Fibroblast of skin of back (primary cell): ENCODE measurements around the gene ATP5F1D.
"Not testable (repeated sequence)": the region's sequence is repeated elsewhere in the genome, so short reads cannot be mapped to it uniquely, and the experiment has no call there.

Experiments used
- DNase-seq: peaks from one replicate; pipeline ENCODE4 v3.0.0-alpha.2; 2013

ATP5F1D gene

DNA sequence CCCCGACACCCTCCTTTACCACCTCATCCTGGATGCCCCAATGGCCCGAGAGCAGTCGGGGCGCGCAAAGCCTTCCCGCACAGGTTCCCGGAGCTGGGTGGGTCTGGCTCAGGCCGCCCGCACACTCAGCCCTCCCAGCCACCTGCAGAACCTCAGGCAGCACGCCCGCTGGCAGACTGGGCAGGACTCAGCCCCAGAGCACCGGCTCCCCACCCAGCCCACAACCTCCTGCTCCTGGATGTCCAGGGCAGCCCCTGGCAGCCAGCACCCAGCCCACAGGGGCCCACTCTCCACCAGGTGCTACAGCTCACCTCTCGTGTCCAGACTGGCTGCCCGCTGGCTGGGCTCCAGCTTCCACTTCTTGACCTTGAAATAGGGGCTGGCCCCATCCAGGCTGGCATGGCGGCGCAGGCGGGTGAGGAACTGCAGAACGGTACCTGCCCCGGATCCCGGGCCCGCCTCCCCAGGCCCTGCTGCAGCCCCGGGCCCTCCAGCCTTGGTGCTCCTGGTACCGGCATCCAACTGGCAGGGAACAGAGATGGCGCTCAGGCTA lies 8.4 kb upstream of the ATP5F1D start:
- DNase-seq = no peak

DNA sequence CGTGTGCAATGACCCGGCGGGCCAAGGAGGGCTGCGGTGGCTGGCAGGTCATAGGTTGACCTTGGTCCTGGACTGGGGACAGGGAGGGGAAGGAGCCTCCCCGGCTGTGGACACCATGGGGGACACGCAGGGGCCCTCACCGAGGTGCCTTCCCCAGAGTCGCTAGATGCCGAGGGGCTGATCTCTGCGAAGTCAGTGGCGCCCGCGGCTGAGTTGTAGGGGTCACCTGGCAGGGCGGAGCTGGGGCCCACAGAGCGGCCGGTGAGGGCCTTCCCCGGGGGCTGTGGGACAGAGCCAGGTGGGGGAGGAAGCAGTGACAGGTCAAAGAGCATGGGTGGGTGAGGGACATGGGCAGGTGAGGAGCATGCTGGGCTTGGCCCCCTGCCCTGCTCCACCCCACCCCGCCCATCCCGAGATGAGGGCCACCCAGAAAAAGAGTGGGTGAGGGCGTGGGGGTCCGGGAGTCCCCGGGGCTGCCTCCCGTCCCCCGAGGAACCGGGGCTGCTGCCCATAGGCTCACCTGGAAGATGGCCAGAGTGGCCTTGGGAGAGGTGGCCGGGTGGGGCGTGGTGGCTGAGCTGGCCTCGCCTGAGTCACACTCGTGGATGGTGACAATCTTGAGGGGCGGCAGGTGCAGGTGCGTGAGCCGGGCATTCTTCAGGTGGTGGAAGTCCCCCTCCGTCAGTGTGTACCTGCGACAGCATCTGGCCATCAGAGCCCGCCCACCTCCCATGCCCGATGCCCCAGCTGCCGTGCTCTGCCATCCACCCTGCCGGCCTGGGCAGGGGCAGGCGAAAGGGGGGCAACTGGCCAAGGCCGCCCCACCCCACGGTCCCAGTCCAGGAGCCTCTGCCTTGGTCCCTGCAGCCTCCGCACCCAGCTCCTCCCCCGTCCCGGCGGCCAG lies 7.2 kb upstream of the ATP5F1D start:
- DNase-seq = no peak

DNA sequence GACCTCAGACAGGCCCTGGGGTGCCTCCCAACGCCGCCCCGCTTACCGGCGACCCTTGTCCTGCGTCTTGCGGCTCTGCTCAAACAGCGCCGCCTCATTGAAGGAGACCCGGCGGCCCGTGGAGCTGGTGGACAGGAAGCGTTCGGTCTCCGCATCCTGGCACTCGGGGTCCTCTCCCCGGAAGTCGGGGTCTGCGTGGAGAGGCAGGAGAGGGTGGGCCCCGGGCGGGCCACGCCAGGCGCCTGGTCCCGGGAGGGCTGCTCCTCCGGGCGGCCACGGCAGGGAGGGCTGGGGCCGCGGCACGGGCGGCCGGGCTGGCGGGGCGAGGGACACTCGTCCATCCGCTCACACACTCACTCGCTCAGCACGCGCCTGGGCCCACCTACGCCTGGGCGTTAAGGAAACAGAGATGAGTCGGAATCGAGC lies 6.6 kb upstream of the ATP5F1D start:
- DNase-seq = no peak

DNA sequence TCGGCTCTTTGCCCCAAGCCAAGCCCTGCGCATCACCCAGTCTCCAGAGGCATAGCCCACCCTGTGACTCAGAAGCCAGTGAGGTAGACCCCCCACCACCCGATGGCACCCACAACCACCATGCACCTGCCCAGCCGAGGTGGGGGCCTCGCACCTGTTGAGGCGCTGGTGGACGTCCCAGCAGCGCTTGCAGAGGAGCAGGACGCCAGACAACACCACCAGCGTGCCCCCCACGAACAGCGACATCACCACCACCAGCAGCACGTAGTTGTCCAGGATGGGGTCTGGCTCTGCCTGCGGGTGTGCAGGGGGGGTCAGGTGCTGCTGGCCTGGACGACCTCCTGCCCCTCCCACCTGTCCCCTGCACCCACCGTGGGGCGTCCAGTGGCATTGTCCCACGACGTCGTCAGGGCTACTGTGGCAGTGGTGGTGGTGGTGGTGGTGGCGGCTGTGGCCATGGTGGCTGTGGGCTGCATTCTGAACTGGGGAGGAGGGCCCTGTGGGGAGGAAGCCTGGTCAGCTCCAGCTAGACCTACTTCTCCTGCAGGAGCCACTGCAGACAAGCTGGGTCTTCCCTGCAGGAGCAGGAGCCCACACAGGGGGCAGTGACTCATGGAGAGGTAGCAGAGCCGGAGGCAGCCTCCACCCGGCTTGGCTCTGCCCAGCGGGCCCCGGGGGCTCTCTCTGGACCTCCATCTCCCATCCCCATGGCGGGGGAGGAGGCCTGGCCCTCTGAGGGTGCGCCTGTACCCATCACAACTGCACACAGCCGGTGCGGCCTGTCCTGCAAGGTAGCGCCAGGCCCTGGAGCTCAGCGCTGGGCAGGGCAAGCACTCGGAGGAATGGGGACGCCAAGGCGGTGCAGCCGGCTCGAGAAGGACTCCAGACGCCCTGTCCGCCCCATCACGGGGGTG lies 5.7 kb upstream of the ATP5F1D start:
- peak; percentile 58 for DNase-seq

DNA sequence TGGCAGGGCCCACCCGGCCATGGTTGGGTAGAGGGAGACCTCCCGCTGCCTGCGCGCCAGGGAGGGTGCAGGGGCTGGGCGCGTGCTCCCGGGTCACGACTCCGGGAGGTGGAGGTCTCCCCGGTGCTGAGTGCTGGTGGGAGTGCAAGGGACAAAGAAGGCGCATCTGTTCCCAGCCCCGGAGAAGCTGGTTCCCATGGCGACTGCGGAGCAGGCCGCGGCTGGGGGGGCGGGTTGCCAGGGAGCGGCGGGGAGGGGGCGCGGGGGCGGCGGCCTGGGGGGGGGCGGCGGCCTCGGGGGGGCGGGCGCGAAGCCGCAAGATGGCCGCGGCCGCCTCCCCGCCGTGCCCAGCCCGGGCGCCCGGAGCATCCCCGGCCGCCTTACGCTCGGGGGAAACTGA lies 5.0 kb upstream of the ATP5F1D start:
- no peak for DNase-seq

DNA sequence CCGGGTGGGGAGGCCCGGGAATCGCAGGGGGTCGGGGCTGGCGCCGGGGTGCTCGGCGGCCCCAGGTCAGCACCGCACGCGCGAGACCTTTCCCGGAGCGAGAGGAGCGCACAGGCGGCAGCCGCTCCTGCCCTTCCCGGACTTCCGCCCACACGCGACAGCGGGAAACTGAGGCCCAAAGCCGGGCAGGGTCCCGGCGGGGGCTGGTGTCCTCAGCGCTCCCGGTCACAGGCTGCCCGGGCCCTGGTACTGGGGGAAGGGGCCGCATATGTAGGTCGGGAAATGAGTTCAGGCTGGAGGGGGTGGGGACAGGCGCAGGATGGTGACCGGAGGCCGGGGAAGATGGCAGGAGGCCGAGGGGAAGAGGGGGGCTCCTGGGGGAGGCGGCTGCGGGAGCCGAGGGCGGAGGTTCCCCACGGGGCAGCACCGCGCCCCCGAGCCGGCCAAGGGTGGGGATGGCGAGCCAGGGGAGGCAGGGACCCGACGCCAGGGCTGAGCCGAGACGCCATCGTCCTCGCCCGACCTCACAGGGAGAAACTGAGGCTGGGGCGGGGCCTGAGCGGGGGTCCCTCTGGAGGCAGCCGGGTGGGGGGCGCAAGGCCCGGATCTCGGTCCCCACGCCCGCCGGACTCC lies 4.4 kb upstream of the ATP5F1D start:
- DNase-seq = no peak

DNA sequence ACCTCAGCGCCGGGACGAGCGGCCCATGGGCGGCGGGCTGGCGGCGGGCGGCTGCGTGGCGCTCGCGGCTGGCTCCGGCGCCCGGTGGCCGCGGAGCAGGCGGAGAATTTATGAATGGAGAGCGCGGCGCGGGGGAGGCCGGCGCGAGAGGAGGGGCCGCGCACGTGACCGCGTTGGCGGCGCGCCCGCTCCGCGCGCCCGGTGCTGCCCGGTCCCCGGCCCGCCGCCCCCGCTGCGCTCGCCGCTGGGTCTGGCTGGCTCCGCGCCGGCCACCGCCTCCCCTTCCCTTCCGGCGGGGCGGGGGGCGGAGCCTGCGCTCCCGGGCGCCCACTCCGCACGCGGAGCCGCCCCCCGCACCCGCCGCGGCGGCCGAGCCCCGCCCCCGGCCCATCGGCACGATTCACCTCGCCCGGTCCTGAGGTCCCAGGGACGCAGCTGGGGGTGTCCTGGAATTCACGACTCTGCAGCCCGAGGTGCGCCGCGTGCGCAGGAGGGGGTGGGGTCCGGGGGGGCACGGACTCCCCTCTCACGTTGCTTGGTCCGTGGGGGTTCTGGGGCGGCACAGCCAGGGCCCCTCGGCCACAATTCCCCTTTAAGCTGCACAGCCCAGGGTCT lies 3.7 kb upstream of the ATP5F1D start, which contains the start of gene CBARP:
TSS of gene CBARP (minus strand) at position 252 of the 615 bp plus-strand sequence. CDS start 1,905 bp downstream, outside the sequence.
- DNase-seq = no peak

DNA sequence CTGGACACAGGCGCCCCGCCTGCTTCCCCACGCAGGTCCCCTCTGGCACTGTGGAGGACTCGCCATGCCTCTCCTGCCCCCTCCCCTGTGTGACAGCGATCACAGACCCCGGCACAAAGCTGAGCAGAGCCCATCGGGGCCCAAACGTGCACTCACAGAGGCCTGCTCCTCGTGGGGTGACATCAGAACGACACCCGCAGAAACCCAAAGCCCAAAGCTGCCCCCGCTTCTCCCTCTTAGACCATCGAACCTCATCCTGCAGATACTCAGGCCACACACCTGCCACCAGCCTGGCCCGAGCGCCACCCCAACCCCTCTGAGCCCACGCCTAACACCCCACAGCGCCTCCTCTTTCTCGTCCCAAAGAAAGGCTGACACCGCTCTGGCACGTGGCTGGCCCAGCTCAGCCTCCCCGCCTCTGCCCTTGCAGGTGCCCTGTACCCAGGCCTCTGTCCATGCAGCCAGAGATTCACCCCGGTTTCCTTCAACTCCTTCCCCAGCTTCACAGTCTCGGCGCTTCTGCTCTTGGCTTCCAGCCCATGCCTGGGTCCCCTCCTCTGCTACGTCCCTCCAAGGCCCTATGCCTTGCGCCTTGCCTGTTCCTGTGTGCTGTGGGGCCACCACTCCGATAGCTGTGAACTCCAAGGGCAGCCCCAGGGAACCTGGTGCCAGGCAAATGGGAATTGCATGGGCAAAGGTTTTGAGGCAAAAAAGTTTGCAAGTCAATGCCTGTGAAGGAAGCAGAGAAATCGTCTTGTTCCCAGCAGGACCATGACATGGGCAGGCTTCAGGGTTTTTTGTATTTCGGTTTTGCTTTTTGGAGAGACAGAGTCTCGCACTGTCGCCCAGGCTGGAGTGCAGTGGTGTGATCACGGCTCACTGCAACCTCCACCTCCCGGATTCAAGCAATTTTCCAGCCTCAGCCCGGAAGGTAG lies 2.9 kb upstream of the ATP5F1D start:
- DNase-seq = no peak

DNA sequence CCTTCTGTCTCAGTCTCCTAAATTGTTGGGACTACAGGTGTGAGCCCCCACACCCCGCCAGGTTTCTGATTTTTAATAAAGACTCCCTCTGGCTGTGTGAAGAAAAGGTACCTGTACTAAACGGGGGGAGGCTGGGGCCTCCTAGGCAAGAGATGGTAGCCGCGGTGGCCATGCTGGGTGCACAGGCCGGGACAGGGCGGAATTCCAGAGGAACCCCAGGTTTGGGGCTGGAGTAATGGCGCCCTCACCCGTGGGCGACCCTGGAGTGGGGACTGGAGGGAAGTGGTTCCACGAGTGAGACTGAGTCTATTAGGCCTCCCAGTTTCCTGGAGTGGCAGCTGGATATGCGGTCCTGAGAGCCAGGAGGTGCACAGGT lies 2.1 kb upstream of the ATP5F1D start:
- DNase-seq = no peak

DNA sequence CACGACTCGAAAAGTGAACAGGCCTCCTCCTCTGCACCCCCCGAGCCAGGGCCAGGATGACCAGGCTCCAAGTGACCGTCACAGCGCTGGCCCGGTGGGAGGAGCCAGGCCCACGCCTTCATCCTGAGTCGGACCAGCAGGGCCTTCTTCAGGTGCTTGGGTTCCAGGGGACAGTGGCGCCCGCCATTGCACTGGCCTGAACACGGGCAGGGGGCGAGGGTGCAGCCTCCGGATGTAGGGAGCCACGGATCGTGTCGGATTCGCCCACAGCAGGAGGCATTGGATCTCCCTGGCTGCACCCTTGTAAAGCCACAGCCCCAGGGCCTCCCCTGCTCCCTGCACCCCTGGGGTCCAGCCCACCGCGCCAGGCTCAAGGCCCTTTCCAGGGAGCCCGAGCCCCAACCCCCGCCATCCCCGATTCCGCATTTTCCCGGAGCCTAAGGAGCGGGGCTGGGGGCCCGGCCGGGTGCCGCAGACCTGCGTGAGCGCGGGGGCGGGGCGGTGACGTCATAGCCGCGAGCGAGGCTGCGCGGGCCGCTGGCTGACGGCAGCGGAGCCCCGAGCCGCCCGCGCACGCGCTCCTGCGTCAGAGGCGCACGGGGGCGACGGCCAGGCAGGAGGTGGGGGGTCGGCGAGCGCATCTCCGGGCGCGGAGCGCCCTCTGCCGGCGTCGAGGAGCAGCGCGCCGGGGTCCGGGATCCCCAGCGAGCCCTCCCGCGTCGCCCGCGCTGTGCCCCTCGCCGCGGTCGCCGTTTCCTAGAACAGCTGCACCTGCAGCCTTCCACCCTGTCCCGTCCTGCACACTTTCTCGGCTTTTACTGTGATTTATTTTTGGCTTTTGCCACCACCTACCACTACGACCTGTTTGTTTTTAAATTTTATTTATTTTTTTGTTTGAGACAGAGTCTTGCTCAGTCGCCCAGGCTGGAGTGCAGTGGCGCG lies 1.5 kb upstream of the ATP5F1D start:
- DNase-seq = peak; percentile 87

DNA sequence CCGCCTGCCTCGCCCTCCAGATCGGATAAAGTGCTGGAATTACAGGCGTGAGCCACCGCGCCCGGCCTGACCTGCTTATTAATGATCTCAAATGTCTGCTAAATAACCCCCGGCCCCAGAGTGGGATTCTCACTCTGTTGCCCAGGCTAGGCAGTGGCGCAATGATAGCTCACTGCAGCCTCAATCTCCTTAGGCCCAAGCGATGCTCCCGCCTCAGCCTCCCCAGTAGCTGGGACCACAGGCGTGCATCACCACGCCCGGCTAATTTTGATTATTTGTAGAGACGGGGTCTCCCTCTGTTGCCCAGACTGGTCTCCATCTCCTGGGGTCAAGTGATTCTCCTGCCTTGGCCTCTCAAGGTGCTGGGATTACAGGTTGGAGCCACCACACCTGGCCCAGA lies 626 bp upstream of the ATP5F1D start:
- no peak for DNase-seq

DNA sequence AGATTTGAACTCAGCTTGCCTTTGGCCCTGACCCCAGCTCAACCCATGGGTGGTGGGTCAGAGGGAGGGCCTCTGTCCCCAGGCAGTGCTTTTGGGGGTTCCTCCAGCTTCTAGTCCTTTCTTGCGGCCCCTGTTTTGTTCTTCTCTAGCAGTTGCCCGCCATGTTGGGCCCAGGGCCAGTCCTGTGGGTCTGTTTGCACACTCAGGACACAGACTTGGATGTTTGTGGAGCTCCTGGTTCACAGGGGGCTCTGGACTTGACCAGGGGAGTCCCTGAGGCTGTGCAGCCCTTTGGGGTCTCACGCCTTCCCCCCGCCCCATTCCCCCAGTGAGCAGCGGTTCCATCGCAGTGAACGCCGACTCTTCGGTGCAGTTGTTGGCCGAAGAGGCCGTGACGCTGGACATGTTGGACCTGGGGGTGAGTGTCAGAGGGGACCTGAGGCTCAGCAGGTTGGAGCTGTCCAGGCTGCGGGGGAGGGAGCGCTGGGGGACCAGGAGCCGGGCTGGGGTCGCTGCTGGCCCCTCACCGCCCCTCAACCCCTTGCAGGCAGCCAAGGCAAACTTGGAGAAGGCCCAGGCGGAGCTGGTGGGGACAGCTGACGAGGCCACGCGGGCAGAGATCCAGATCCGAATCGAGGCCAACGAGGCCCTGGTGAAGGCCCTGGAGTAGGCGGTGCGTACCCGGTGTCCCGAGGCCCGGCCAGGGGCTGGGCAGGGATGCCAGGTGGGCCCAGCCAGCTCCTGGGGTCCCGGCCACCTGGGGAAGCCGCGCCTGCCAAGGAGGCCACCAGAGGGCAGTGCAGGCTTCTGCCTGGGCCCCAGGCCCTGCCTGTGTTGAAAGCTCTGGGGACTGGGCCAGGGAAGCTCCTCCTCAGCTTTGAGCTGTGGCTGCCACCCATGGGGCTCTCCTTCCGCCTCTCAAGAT lies 2.5 kb downstream of the ATP5F1D start:
- DNase-seq = peak; percentile 82

DNA sequence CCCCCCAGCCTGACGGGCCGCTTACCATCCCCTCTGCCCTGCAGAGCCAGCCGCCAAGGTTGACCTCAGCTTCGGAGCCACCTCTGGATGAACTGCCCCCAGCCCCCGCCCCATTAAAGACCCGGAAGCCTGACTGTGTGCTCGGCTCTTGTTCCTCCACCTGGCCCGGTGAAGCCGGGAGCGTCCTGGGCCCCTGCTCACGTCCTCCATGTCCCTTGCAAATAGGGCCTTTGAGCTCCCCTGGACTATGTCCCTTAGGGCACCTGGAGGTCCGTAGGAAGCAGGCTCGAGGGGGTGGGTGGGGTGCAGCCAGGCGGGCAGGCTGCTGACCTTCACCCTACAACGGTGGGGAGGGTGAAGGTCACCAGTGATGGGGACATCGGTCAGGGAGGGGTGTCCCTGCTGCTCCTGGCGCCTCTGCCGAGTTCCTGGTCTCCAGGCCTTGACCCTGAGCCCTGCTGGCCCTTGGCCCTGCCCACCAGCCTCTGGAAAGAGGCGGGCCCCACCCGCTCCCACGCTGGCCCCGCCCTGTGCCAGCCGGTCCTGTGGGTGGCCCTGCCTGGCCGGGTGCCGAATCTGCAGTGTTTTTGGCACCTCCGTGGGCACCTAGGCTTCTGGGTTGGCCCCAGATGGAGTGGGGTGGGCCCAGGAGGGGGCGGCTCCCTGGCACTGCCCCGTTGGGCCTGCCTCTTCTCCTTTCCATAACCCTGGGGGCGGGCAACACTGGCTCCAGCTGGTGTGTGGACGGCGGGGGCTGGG lies 3.3 kb downstream of the ATP5F1D start:
- DNase-seq = no peak

DNA sequence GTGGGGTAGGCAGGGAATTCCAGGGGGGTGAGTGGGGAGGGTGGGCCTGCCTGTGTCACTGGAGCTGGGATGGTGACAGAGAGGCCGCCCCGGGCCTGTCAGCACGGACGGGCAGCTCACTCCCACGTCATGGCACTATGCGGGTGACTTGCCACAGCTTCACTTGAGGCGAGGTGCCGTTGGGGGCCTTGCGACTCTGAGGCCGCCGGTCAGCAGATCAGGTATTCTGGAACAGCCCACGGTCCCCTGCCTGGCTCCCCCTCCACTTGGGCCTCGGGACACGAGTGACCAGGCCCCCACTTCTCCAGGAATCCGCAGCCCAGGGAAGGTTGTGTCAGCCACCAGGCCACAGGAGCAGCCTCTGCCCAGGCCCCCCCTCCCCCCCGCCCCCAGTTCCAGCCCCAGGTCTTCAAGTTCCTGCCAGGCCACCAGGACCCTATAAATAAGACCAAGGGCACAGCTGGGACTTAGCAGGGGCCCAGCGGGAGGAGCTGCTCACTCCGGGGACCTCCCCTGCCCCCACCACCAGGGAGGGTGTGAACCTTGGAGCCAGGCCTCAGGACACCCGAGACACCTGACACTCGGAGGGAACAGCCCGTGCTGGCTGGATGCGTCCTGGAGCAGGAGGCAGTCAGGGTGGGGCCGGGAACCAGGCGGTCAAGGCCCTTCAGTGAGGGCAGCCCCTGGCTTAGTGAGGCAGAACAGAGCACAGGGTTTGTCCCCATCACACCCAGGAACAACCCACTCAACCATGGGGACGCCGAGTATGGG lies 4.1 kb downstream of the ATP5F1D start:
- no peak for DNase-seq

DNA sequence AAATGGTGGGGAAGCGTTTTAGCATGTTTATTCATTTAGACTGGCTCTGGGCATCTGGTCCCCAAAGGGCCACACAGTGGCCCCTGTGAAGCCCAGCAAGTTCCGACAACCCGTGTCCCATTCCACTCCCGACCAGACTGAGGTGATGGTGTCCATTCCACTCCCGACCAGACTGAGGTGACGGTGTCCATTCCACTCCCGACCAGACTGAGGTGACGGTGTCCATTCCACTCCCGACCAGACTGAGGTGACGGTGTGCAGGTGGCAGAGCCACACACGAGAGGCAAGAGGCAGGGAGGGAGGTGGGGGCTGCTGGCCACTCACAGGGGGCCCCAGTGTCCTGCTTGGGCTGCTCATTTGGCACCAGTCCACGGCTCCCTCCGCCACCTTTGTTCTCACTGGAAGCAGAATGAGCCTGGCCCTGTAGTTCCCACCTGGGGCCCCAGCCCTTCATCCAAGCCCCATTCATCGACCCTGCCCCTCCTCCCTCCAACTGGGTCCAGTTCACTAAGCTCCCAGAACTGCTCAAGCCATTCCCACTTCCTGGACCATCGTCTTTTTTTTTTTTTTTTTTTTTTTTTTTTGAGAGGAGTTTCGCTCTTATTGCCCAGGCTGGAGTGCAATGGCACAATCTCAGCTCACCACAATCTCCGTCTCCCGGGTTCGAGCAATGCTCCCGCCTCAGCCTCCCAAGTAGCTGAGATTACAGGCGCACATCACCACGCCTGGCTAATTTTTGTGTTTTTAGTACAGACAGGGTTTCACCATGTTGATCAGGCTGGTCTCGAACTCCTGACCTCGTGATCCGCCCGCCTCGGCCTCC lies 4.9 kb downstream of the ATP5F1D start:
- DNase-seq = not testable (repeated sequence)

DNA sequence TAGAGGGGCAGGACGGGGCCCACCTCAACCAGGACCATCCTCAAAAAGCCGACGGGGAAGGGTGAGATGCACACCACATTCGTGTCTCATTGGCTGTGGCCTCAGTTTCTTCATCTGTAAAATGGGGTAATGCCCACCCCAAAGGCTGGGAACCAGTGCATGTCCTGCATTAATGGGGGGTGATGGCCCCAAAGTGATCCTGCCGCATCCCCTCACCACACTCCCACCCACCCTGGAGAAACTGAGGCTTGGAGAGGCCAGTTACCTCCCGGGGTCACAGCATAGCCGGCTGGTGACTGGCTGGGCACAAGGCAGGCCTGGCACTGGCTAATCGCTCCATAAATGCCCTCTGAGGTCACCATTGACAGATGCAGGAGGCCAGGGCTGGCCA lies 6.2 kb downstream of the ATP5F1D start:
- DNase-seq = no peak
